ENCODE data around the gene MTTP.

DNA sequence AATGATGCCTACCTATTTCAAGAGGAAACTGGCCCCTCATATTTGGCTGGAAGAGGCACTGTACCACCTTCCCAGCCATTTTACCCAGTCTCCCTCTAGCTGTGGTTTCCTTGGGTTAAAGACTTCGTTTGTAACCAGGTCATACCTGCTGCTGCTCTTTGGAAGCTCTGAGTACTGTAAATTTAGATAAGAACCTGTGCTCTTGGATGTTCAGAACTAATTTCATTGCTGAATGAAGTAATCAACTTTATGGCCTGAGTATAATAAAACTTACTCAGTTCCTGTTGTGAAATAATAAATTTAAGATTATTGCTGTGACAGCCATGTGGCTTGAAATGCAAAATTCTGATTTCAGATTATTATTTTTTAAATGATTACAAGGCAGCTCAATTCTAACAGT lies 12.2 kb downstream of the MTTP start:
- TF ChIP-seq, protein P1, sequence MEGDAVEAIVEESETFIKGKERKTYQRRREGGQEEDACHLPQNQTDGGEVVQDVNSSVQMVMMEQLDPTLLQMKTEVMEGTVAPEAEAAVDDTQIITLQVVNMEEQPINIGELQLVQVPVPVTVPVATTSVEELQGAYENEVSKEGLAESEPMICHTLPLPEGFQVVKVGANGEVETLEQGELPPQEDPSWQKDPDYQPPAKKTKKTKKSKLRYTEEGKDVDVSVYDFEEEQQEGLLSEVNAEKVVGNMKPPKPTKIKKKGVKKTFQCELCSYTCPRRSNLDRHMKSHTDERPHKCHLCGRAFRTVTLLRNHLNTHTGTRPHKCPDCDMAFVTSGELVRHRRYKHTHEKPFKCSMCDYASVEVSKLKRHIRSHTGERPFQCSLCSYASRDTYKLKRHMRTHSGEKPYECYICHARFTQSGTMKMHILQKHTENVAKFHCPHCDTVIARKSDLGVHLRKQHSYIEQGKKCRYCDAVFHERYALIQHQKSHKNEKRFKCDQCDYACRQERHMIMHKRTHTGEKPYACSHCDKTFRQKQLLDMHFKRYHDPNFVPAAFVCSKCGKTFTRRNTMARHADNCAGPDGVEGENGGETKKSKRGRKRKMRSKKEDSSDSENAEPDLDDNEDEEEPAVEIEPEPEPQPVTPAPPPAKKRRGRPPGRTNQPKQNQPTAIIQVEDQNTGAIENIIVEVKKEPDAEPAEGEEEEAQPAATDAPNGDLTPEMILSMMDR (conservative IDR thresholded peaks at IDR 0.05; ENCODE audit: low read length), result no peak
- no peak for TF ChIP-seq EZH2phosphoT487 (IDR thresholded peaks at IDR 0.05; ENCODE audit: borderline replicate concordance, low read depth, low read length)

Data from OCI-LY7 (cell line).